Measurements from ENCODE around the gene PDE4B. TPM values are rescaled to one million over a fixed set of nuclear protein-coding genes. Genes with fewer than 3 reads are reported as not detected.
"Not testable (repeated sequence)": the region's sequence is repeated elsewhere in the genome, so short reads cannot be mapped to it uniquely, and the experiment has no call there.

The PDE4B gene
- total RNA-seq, 4 donors from 2014 or later: 11.2 to 49.5 (median 26.3) TPM

DNA sequence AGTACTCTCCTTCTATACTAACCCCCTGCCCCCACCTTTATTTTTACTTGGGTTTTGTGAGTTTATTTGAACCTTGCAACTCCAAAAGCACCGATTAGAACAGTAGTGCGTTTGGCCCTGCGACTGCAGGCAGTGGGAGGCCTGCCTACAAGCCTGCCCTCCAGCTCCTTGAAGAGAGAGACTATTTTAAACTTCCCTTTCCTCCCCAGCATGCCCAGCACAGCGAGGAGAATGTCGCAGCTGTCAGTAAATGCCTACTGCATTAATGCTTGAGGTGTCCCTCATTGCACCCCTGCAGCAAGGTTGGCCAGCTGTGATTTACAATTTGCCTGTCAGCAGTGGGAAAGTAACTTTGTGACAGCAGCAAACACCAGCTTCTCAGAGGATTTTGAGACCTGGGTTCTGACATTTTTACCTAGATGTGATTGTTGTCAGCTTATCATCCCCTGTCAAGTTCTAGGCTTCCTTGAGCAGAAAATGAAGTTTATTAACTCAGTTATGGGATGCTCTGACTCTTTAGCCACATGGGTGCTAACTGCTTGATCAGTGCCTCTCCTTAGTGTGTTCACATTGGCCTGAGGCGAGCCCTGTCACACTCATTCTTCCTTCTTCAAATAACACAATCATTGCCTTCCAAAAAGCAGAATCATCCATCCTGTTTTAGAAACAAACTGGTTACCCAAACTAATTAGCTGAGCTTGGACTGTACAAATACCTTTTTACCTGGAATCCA lies 170.6 kb downstream of the PDE4B start:
- no peak for ATAC-seq (ENCODE audit: low FRiP score)
- no peak for DNase-seq (ENCODE audit: low spot score)
- TF ChIP-seq, protein P1, sequence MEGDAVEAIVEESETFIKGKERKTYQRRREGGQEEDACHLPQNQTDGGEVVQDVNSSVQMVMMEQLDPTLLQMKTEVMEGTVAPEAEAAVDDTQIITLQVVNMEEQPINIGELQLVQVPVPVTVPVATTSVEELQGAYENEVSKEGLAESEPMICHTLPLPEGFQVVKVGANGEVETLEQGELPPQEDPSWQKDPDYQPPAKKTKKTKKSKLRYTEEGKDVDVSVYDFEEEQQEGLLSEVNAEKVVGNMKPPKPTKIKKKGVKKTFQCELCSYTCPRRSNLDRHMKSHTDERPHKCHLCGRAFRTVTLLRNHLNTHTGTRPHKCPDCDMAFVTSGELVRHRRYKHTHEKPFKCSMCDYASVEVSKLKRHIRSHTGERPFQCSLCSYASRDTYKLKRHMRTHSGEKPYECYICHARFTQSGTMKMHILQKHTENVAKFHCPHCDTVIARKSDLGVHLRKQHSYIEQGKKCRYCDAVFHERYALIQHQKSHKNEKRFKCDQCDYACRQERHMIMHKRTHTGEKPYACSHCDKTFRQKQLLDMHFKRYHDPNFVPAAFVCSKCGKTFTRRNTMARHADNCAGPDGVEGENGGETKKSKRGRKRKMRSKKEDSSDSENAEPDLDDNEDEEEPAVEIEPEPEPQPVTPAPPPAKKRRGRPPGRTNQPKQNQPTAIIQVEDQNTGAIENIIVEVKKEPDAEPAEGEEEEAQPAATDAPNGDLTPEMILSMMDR (IDR thresholded peaks at IDR 0.05): no peak

DNA sequence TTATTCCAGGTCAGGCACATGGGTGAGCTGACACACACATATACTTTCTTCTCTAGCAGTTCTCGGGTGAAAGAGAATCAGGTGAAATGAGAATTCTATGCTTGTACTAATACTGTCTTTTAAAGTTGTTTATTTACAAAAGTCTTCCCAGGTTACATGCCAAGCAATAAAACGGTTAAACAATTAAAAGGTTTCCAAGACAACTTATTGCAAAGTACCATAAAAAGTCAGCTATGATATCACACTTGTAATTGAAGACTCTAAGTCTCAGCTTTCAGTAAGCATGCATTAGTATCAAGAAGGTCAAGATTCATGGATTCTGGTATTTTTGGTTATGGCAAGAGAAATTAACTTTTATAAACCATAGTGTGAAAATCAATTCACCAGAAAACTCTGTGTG lies 171.4 kb downstream of the PDE4B start:
- TF ChIP-seq, protein P1 (IDR thresholded peaks at IDR 0.05): no peak
- ATAC-seq (ENCODE audit: low FRiP score): no peak
- DNase-seq (ENCODE audit: low spot score): no peak

DNA sequence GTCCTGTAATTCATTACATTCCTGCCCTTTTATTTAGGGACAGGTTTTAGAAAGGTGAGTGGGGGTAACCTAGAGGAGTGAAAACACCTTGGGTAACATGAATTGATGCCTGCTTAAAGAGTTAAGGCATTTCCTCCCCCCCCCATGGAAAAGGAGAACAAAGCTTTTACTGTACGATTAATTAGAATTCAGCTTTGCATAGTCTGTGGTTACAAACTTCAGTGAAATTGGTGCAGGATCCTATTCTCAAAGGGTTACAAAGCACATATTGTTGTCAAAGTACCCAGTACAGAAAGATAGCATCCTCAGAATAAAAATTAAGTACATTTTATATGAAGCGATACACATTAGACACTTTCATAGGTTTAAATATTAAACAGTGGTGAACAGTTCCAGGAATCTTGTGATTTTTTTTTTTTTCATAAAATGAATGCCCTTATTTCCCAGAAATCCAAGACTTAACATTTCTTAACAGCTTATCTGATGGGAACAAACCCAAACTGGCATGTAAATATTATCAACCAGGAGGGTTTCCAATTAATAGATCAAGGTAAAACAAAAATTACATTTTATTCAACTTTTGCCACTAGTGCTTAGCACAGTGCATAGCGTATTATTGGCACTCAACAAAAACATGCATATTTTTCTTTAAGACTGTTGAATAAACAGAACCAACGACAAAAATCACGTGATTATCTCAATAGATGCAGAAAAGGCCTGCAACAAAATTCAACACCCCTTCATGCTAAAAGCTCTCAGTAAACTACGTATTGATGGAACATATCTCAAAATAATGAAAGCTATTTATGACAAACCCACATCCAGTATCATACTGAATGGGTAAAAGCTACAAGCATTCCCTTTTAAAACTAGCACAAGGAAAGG lies 172.7 kb downstream of the PDE4B start:
- no peak for DNase-seq (ENCODE audit: low spot score)
- TF ChIP-seq, protein P1 (IDR thresholded peaks at IDR 0.05): no peak

DNA sequence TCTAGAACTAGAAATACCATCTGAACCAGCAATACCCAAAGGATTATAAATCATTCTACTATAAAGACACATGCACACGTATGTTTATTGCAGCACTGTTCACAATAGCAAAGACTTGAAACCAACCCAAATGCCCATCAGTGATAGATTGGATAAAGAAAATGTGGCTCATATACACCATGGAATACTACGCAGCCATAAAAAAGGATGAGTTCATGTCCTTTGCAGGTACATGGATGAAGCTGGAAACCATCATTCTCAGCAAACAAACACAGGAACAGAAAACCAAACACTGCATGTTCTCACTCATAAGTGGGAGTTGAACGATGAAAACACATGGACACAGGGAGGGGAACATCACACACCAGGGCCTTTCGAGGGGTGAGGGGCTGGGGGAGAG lies 174.8 kb downstream of the PDE4B start:
- not testable (repeated sequence) for DNase-seq (ENCODE audit: low spot score); ATAC-seq (ENCODE audit: low FRiP score)

More for the DNA sequence above, 172.7 kb downstream of the PDE4B start:
- no peak for ATAC-seq (ENCODE audit: low FRiP score)

DNA sequence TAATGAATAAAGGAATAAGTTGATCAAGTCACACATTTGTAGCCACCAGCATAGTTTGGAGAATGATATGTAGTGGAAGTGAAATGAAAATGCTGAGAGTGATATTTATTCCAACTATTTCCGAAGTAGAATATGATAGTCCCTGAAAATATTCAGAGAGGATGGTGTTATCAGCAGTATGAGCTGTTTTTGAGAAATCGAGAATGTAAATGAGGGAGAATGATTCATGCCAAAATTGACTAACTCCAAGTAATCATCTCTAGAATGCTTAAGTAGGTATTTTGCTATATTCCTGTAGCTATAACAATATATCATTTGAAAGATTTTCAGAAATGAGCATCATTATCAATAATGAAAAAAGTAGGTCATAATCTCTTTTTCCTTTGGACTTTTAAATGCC lies 178.9 kb downstream of the PDE4B start:
- TF ChIP-seq, protein P1 (IDR thresholded peaks at IDR 0.05): no peak
- peak; percentile 48 for ATAC-seq (ENCODE audit: low FRiP score)
- DNase-seq (ENCODE audit: low spot score): no peak

DNA sequence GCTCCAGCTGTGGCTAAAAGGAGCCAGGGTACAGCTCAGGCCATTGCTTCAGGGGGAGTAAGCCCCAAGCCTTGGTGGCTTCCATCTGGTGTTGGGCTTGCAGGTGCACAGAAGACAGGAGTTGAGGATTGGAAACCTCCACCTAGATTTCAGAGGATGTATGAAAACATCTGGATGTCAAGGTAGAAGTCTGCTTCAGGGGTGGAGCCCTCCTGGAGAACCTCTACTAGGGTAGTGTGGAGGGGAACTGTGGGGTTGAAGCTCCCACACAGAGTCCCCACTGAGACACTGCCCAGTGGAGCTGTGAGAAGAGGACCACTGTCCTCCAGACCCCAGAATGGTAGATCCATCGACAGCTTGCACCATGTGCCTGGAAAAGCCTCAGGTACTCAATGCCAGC lies 183.0 kb downstream of the PDE4B start:
- TF ChIP-seq, protein P1 (IDR thresholded peaks at IDR 0.05): no peak
- DNase-seq (ENCODE audit: low spot score): no peak
- no peak for ATAC-seq (ENCODE audit: low FRiP score)

DNA sequence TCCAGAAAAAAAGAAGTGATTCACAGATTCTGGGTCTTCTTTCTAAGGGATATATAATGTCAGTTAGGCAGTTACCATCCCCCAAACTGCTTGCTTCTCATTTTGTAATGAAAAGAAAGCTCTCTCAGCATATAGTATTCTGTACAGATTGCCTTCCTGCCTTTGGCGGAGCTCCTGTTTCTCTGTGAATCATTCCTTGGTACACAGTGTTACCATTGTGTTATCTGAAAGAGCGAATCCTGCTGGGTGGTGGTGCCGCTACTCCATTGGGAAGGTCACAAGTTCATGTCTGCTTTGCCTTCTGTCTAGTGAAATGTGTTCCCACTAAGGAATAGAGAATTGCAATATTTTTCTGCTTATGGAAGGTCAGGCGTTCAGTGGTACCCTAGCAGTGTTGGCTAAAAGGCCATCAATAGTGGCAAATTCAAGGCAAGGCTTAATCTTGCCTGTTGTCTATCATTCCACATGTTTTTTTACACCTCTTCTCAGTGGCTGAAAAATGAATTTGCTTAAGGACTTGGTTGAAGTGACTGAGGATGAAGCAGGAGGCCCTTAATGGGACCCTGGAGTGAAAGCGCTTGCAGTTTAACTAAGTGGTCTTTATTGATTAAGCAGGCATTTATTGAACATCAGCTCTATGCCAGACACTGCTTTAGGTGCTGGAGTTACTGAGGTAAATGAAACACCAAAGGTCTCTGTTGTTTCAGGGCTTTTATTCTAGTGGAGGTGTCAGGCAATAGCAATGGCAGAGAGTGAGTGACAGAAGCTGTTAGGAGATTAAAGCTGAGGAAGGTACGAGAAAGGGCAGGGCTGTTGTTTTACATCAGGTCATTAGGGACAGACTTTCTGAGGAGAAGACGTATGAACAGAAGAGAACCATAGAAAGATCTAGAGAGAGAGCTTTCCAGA lies 186.7 kb downstream of the PDE4B start:
- ATAC-seq (ENCODE audit: low FRiP score) (no peak), DNase-seq (ENCODE audit: low spot score) (no peak)
- TF ChIP-seq, protein P1 (IDR thresholded peaks at IDR 0.05): no peak

Data from omental fat pad (tissue), 4 donors.